Measurements from ENCODE around the gene PXMP2.

GRCh38 chr12:132664206-132665148 is 22.9 kb upstream of the PXMP2 start:
- TF ChIP-seq, protein P1, sequence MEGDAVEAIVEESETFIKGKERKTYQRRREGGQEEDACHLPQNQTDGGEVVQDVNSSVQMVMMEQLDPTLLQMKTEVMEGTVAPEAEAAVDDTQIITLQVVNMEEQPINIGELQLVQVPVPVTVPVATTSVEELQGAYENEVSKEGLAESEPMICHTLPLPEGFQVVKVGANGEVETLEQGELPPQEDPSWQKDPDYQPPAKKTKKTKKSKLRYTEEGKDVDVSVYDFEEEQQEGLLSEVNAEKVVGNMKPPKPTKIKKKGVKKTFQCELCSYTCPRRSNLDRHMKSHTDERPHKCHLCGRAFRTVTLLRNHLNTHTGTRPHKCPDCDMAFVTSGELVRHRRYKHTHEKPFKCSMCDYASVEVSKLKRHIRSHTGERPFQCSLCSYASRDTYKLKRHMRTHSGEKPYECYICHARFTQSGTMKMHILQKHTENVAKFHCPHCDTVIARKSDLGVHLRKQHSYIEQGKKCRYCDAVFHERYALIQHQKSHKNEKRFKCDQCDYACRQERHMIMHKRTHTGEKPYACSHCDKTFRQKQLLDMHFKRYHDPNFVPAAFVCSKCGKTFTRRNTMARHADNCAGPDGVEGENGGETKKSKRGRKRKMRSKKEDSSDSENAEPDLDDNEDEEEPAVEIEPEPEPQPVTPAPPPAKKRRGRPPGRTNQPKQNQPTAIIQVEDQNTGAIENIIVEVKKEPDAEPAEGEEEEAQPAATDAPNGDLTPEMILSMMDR (IDR thresholded peaks at IDR 0.05; ENCODE audit: insufficient read depth, low read length, poor library complexity, severe bottlenecking), result no peak
- TF ChIP-seq EZH2phosphoT487 (conservative IDR thresholded peaks at IDR 0.05; ENCODE audit: low read length), result no peak

Measured in SU-DHL-6 (cell line).